NCI-H69 (cell line): ENCODE measurements around the gene MYCBP2.

ENCODE experiments used
- DNase-seq: peaks from one replicate; lab custom pipeline; 2025; lab: John Stamatoyannopoulos, UW

Gene MYCBP2

DNA sequence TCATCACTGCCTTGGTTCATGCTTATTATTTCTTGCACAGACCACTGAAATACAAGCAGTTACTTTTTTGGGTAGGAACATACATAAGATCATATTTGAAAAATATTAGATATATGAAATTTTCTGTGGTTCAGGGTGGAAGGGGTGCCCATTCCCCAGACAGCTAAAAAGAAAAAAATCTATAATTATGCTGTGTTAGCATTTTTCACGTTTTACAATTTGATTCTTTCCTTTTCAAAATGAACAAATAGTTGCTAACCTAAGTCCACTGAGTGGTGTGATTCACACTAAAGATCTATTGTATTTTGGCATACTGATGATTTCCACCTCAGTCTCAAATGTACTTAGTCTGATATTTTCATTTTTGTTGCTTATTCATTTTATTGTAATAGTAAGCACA is 233.2 kb downstream of the MYCBP2 start:
- no peak for DNase-seq

DNA sequence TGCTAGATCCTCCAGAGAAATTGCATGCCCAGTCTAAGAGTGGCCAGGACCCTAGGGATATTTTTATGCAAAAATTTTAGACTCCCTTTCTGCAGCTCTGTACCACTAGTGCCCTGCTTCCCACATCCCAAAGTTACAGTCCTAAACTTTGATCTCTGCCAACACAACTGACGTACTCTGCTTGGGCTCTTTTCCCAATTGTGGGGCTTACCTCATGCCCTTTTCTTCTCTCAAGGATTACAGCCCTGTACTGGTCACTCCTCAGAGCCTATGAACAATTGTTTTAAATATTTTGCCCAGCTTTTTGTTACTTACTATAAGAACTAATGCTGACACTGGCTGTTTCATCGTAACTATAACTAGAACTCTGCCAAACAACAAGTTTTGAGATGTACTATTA is 242.1 kb downstream of the MYCBP2 start:
- DNase-seq: no peak

DNA sequence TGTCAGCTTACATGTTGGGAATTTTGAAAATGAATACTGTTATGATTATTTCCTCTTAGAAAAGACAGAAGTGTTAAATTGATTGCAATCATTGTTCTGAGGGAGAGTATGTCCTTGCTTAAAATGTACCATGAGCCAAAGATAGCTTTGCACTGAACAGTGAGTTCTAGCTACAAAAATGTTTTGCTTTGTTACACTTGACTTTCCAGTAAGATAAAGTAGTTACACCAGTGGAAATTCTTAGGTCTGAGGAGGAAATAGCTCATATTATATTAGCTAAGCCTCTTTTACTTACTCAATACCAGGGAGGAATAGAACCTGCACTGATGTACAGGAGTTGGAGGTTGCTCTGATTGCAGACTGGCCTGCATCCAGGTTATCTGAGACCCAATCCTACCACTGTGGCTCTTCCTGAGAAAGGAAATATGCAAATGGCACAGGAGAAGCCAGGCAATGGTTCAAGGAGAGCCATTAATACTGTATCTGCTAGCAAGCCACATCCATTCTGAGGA is 246.9 kb downstream of the MYCBP2 start:
- no peak for DNase-seq

DNA sequence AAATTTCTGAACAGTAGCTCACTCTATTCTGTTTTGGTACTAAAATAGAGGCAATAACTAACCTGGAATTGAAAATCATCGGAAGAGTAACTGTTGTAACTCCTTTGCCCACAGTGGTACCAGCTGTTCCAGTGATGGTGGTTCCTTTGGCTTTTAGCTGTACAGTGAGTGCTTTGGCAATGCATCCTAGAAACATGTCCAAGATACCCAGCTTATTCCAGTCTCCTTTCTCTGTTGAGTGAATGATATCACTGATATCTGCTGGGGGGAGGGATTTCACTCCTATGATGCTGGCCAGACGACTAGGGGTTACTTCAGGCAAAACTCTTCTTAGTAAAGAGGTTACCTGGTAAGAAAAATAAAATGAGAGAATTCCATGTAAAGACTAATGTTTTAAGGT is 259.4 kb downstream of the MYCBP2 start:
- no peak for DNase-seq

DNA sequence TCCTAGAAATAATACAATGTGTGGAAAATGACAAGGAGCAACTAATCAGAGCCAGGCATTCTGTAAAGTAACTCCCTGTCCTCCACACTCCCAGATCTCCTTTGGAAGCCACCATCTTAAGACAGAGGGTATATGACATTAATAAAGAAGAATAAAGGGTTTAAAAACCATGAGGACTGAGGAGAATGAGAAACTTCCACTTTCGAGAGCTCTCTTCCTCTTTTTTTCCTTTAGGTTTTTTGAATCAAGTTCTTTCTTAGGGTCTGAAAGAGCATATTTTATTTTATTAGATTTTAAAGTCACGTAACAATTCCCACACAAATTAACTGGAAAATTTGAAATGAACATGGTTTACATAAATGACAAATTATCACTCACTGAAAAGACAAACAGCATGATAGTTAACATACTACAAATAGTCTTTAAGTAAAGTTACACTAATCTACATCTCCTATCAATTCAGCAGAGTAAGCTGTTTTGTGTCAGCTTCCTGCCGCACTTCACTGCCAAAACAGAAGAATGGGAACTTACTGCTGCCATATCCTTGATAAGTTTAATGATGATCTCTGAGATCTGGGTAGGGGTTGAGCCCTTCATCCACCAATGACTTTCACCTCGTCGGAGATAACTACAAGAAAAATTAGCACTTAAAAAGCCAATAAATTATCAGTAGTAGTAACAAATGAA is 261.3 kb downstream of the MYCBP2 start:
- no peak for DNase-seq

DNA sequence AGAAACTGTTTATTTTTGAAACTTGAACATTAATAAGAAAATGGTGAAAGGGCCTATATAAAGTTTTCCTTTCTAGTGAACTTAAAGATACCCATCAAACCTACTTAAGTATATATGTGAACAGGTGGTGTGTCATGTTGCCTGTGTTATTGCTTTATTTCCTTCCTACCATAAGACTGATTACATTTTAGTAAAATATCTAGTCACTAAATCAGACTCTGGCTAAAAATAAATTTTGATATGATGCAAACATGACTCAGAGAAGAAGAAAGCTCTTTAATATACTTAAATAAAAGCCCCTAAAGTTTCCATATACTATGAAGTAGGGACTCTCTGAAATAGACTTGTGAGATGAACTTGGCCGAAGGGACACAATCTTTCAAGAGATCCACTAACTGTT is 264.8 kb downstream of the MYCBP2 start:
- DNase-seq: no peak

DNA sequence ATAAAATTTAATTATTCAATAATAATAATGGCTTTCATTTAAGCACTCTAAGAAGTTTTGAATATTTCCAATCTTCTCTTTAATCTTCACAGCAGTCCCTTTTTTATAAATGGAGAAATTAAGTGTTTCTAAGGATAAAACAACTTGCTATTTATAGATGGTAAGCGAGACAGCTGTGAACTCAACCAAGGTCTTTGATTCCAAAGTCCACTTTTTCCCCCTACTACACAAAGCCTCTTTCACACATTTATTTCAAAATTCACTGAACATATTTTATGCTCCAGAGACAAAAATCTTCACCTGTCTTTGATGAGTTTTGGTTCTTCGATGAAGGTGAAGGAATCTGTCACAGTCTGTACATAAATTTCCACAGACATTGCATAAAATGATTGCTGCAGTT is 265.5 kb downstream of the MYCBP2 start:
- no peak for DNase-seq

DNA sequence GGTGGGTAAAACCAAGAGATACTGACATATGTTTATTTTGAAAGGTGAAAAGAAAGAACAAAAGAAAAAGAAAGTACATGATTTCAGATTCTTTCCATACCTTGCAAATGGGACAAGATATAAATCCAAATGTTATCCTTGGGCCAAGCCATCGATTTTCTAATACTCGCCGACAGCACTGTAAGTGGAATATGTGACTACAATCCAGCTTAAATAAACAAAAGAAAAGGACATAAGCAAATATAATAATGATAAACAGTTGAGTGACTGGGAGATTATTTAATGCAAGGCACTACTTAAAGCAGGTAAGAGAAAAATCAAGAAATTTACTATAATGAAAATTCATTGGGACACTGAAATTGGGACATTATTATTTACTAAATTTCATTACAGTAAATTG is 270.0 kb downstream of the MYCBP2 start:
- no peak for DNase-seq

DNA sequence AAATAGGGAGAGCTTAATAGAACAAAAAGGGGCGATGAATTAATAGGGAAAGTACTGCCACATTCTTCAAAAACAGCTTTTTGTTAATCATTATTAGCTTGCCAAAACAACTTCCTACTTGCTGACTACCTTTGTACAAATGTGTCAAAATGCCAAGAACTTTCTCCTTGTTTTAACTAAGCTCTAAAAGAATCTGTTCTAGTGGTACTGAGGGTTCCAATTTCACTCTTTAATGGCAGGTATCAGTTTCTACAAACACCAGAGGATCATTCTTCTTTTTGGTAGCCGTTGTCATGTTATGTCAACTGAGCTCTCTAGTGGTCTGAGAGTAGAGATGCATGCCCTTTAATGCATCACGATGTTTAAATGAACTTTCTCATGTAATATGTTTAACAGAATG is 270.5 kb downstream of the MYCBP2 start:
- no peak for DNase-seq

DNA sequence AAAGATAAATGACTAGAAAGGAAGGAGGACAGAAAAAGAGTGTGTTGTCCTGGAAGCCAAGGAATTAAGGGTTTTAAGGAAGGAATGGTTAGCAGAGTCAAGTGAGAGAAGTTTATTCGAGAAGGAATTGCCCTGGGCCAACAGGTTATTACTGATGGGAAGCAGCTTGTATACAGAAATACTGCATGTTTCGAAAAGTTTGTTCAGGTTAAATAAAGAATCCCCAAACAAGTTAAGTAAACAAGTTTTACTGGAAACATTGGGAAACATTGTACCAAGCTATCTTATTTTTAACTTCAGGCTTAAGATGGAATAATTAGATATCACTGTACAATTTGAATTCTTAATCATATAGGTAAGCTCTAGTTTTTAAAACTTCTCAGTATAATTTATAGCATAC is 271.7 kb downstream of the MYCBP2 start:
- no peak for DNase-seq

DNA sequence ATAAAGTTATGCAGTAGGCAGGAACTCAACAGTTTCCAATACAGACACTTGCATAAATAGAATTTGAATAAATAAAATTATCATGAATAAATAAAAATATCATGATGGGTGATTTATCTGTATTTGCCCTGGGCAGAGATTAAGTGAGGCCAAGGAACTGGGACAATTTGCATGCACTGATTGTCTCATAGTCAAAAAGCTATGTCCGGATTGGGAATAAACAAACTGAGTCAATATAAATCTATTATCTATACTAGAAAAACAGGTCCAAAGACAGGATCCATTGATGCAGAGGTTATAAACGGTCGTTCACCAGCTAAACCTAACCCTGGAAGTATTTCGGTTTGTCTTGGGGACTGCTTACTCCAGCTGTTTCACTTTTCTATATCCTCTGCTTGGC is 273.7 kb downstream of the MYCBP2 start:
- DNase-seq: no peak

DNA sequence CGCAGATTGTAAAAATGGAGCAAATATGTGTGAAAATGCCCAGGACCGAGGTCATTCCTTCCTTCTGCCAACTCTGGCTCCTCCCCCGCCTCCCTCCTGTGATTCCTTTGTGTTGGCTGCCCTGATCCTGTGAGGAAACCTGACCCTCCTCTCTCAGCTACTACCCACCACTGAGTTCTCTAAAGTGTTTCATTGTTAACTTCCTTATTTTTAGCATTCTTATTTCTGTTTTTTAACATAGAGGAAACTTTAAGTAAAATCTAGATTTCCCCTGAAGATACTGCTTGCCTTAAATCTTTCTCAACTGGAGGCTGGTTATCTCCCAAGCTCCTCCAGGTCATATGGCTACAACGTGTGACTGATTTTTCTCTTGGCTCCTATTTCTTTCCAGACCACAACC is 278.2 kb downstream of the MYCBP2 start:
- no peak for DNase-seq

DNA sequence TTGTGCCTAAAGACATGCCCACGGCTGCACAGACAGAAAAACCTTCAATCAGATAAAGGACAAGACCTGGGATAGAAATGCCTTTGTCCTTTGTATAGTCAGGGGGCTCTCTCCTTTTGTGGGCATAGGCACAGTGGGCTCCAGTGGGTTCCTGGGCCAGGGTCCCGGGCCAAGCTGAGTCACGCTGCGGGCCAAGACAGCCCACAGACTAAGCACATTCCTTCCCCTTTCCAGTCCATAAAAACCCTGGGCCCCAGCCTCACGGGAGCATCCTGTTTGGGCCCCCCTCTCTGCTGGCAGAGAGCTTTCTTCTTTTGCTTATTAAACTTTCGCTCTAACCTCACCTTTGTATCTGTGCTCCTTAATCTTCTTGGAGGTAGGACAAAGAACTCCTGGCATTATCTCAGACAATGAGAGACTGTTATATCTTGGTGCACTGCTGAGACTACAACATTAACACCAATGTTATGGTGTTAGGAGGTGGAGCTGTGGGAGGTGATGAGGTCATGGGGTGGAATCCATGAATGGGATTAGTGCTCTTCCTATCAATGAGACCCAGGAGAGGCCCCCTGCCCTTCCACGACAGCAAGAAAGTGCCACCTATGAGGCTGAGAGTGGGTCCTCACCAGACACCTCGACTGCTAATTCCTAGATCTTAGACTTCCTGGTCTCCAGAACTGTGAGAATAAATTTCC is 279.1 kb downstream of the MYCBP2 start:
- no peak for DNase-seq

DNA sequence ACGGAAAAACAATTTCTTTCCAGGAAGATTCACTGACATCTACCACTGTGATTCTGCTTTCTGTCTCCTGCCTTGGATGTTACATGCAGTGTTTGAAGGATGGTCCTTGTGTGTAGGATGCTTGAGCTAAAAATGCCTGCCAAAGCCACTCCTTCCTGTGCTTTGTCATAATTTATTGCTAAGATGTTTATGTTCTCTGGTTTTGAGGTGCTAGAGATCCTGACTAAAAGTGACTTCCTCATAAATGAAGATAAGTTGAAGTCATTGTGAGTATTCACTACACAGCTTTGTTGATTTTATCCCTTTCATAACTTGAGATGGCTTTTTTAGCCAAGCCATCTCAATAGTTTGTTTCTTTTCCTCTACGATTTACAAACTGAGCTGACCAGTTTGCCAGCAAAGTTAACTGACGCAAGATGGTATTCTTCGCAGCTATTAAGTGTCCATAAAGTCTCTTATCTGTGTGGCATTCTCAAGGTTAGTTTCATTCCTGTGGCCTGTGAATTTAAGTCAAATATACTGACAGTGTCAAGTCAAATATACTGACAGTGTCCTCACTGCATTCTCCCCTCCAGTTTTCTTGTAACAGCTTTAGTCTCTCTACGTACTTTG is 284.2 kb downstream of the MYCBP2 start:
- no peak for DNase-seq

DNA sequence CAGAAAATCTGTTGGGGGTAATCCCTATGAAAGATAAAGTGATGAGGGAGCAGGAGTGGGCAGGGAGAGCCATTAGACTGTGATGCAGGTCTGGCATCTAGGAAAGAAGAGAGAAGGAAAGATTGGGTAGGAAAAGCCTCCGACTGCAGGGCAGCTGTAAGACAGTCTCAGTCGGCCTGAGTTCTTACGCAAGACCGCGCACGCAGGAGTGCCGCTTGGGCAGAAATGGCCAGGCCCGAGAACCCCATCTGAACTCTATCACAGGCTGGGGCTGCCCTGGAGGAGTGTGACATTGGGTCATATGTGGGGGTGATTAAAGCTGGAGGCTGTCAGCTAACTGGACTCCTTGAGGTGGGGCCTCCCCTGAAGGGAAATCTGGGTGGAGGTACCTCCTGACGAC is 286.1 kb downstream of the MYCBP2 start:
- DNase-seq: no peak

DNA sequence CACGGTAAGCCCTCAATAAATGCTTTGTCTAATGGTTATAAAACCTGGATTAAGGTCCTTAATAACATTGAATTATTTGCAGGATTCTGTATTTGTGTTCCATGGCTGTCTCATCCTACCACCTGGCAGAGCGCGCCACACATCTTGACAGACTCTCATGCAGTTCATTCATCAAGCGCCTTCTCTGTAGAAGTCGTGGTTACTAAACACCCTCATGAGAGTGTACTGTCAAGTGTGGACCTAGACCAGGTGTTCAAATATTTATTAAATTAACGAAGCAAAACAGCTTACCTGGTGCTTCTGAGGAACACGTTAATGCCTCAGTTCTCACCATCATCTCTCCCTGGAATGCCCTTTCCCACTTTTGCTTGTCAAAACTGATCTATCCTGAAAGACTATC is 286.8 kb downstream of the MYCBP2 start:
- peak; percentile 2 for DNase-seq

DNA sequence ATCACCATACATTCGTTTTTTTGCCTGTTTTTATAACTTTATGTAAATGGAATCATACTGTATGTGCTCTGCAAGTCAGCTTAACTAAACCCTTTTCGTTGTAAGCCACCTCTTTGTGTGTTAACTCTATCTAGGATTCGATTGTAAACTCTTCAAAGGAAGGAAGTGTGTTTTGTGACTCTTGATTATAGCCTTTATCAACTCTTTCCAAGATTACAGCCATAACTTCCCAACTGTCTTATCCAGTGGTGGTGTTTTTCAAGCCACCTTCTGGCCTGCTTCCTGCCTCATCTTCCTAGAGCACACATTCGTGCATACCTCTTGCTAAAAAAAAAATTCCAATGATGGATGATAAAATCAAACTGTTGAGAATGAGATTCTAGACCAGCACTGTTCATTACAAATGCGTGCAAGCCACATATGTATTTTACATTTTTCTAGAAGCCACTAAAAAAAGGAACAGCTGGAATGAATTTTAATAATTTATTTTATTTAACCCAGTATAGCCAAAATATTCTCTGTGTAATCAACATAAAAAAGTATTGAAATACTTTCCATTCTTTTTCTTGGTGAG is 287.9 kb downstream of the MYCBP2 start:
- DNase-seq: no peak

DNA sequence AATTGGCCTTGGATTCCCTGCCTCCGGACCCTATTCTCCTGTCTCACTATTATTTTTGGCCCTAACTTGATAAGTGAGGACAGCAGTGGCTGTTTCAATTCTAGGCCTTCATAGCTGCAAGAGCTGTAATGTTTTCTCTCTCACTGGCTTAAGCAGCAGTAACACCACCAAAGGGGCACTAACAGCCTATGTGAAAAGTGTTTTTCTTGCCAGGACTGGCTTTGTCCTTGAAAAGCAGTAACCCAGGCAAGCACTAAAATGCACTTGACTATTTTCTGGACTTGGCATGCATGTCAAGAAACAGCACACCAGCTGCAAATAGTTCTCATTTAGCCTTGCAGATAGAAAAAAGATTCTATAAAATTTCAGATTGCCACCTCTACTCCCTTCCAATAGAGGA is 290.6 kb downstream of the MYCBP2 start:
- no peak for DNase-seq

DNA sequence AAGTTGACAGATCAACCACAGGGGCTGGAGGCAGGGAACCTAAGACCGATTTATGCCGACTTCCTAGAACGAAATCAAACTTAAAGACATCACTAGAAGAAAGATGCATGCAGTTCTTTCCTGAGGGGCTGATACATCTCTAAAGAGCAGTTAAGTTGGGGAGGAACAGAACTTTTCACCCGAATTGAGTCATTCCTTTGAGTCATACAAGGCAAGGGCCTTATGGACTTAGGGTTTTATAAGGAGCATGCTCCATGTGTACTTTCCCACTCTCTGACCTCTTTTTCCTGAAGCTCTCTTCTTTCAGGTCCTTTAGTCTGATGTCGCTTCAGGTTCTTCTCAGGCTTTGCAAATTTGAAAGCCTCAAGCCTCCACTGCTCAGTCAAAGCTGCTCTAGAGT is 292.0 kb downstream of the MYCBP2 start:
- DNase-seq: no peak

DNA sequence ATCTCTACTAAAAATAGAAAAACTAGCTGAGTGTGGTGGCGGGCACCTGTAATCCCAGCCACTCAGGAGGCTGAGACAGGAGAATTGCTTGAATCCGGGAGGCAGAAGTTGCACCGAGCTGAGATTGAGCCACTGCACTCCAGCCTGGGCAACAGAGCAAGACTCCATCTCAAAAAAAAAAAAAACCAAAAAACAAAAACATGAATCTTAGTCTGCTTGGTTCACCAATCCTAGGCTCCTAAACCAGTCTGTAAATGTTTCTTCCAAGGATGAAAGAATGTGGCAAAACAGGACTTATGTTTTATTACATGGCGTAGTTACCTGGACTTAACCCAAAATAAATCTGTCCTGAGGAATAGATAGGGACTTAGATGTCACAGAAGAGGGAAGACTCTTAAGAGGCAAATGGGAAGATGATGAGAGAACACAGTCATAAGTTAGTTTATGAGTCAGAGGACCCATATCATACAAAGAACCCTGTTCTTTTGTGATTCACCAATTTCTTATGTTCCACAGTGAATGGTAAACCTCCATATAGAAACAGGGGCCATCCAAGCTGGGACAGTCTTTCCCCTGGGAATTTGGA is 293.1 kb downstream of the MYCBP2 start:
- DNase-seq: no peak

DNA sequence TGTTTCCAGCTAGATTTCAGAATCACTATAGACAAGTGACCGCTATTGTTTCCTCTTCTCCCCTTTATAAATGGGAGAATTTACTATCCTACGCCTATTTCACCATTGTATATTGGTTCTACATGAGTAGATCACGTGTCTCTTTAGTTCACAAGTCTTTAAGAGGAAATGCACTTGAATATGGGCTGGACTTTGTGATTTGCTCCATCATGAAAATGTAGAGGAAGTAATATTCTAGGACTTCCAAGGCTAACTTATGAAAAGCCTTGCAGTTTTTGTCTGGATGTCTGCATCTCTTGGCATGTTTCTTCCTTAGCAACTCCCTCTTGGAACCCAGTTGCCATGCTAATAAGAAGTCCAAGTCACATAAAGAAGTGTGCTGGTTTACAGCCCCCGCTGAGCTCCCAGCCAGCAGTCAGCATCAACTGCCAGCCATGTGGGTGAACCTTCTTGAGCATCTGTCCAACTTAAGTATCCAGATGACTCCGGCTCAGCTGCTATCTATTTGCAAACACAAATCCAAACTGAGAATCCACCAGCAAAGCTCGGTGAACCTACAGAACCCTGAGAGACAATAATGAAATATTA is 295.1 kb downstream of the MYCBP2 start:
- DNase-seq: no peak

DNA sequence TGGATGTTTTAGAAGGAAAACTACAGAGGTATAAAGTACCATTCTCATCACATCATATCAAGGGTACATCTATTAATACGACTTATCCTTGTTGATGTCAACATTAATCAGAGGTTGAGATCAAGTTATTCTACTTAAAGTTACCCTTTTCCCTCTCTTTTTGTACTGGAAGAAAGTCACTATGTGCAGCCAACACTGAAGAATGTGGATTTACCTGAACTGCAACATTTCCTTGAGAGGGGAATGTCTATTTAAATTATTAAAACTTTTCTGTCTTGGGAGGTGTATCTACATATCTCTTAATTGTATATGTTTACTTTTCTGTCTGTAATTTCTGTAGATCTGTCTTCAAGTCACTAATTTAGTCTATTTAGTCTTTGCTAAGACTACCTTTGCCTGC is 297.5 kb downstream of the MYCBP2 start:
- no peak for DNase-seq
